ENCODE data around the gene COX4I2. TPM values are rescaled to one million over a fixed set of nuclear protein-coding genes. Genes with fewer than 3 reads are reported as not detected.

Gene COX4I2
- total RNA-seq, 2 experiments from 2014 or later: not detected

GRCh38 chr20:31638816-31639215, 1.1 kb downstream of the COX4I2 start:
- Histone ChIP-seq H3K9me2 (ENCODE audit: insufficient read depth, low read length) (no peaks in the 10 kb centered on the region), H3K4me2 (ENCODE audit: low read length) (no peak overlapping the region), H3K27ac (ENCODE audit: low read depth, low read length, poor library complexity, severe bottlenecking) (no peak overlapping the region), H4K20me1 (ENCODE audit: insufficient read depth, low read length) (no peaks in the 10 kb centered on the region), H2AFZ (ENCODE audit: low read length) (no peak overlapping the region), H3K36me3 (ENCODE audit: insufficient read depth, low read length) (no peaks in the 10 kb centered on the region), H3K9me3 (ENCODE audit: low read length) (no peaks in the 10 kb centered on the region), H3K4me3 (ENCODE audit: low read depth, low read length, poor library complexity, severe bottlenecking) (no peak overlapping the region), H3K79me2 (ENCODE audit: insufficient read depth, low read depth, low read length) (no peaks in the 10 kb centered on the region), H3K4me1 (ENCODE audit: insufficient read depth, low read length, poor library complexity, severe bottlenecking) (peaks cover 5% of the 10 kb centered on the region)
- intact Hi-C loops (cut with micrococcal nuclease; ENCODE audit: unreplicated experiment): no loop called here
- ChIA-PET POLR2A (no interaction called here), CTCF (ENCODE audit: unreplicated experiment) (no interaction called here)
- BruUV-seq (replicated peaks): no TSS peak
- DNase-seq (ENCODE audit: low spot score): no peak
- TF ChIP-seq EZH2phosphoT487 (IDR thresholded peaks at IDR 0.05; ENCODE audit: borderline replicate concordance, low read depth, low read length) (no peak), CTCF (conservative IDR thresholded peaks at IDR 0.05; ENCODE audit: low read length) (no peak)

- no peak overlapping the region for H2AFZ ChIP-seq (ENCODE audit: low read length)
- CTCF ChIA-PET (ENCODE audit: unreplicated experiment): no interaction called here
- H3K27ac ChIP-seq (ENCODE audit: low read depth, low read length, poor library complexity, severe bottlenecking): no peak overlapping the region
- peaks cover 5% of the 10 kb centered on the region for H3K4me1 ChIP-seq (ENCODE audit: insufficient read depth, low read length, poor library complexity, severe bottlenecking)
- no peaks in the 10 kb centered on the region for H3K36me3 ChIP-seq (ENCODE audit: insufficient read depth, low read length)
- intact Hi-C loops (cut with micrococcal nuclease; ENCODE audit: unreplicated experiment): no loop called here
- H3K9me2 ChIP-seq (ENCODE audit: insufficient read depth, low read length): no peaks in the 10 kb centered on the region
- POLR2A ChIA-PET: no interaction called here
- no peak for DNase-seq (ENCODE audit: low spot score)
- no peaks in the 10 kb centered on the region for H3K9me3 ChIP-seq (ENCODE audit: low read length)
- no peak overlapping the region for H3K4me3 ChIP-seq (ENCODE audit: low read depth, low read length, poor library complexity, severe bottlenecking)
- H3K4me2 ChIP-seq (ENCODE audit: low read length): no peak overlapping the region
- H3K79me2 ChIP-seq (ENCODE audit: insufficient read depth, low read depth, low read length): no peaks in the 10 kb centered on the region
- H4K20me1 ChIP-seq (ENCODE audit: insufficient read depth, low read length): no peaks in the 10 kb centered on the region
- BruUV-seq (replicated peaks): no TSS peak
- no peak for TF ChIP-seq CTCF (conservative IDR thresholded peaks at IDR 0.05; ENCODE audit: low read length)
Measured at GRCh38 chr20:31640259-31640658, 2.5 kb downstream of the COX4I2 start.

- no peaks in the 10 kb centered on the region for H3K36me3 ChIP-seq (ENCODE audit: insufficient read depth, low read length)
- TF ChIP-seq CTCF (conservative IDR thresholded peaks at IDR 0.05; ENCODE audit: low read length) (no peak), EZH2phosphoT487 (IDR thresholded peaks at IDR 0.05; ENCODE audit: borderline replicate concordance, low read depth, low read length) (no peak)
- intact Hi-C loops (cut with micrococcal nuclease; ENCODE audit: unreplicated experiment): no loop called here
- no peaks in the 10 kb centered on the region for H3K9me2 ChIP-seq (ENCODE audit: insufficient read depth, low read length)
- H3K4me1 ChIP-seq (ENCODE audit: insufficient read depth, low read length, poor library complexity, severe bottlenecking): peaks cover 5% of the 10 kb centered on the region
- ChIA-PET POLR2A (interaction anchor here (0.8 to 1.5 kb wide), 3 partner anchors 10 to 87 kb away, joined by 3 read pairs; no protein-coding TSS in a partner anchor), CTCF (ENCODE audit: unreplicated experiment) (no interaction called here)
- H4K20me1 ChIP-seq (ENCODE audit: insufficient read depth, low read length): no peaks in the 10 kb centered on the region
- DNase-seq (ENCODE audit: low spot score): no peak
- no TSS peak for BruUV-seq (replicated peaks)
- no peak overlapping the region for H3K4me2 ChIP-seq (ENCODE audit: low read length)
- H3K9me3 ChIP-seq (ENCODE audit: low read length): no peaks in the 10 kb centered on the region
- H3K79me2 ChIP-seq (ENCODE audit: insufficient read depth, low read depth, low read length): no peaks in the 10 kb centered on the region
- H2AFZ ChIP-seq (ENCODE audit: low read length): no peak overlapping the region
- H3K4me3 ChIP-seq (ENCODE audit: low read depth, low read length, poor library complexity, severe bottlenecking): no peak overlapping the region
- H3K27ac ChIP-seq (ENCODE audit: low read depth, low read length, poor library complexity, severe bottlenecking): no peak overlapping the region
Measured at GRCh38 chr20:31641391-31641790, 3.7 kb downstream of the COX4I2 start.

Data from OCI-LY7 (cell line).